Osteoblast (primary cell): ENCODE results near the gene PRKAG2. TPM values are rescaled to one million over a fixed set of nuclear protein-coding genes. Genes with fewer than 3 reads are reported as not detected.

Source experiments
- DNase-seq: peaks from one replicate; pipeline ENCODE4 v3.0.0; 2011; ENCODE audit warnings: low spot score, mixed read lengths; ENCODE audit not compliant: insufficient read length; ENCODE audit errors: missing footprints
- H2AFZ ChIP-seq: 2 replicates; pipeline ENCODE4 v1.6.0; 2011; ENCODE audit warnings: mild to moderate bottlenecking, low read length
- H3K27ac ChIP-seq: 2 replicates; pipeline ENCODE4 v1.5.1; 2011; ENCODE audit warnings: mild to moderate bottlenecking, low read depth, low read length, moderate library complexity
- H3K27me3 ChIP-seq: 2 replicates; pipeline ENCODE4 v1.6.0; 2012; ENCODE audit warnings: mild to moderate bottlenecking, control low read depth, inconsistent platforms, low read length, moderate library complexity; ENCODE audit not compliant: insufficient read depth
- H3K36me3 ChIP-seq: 2 replicates; pipeline ENCODE4 v1.5.1; 2011; ENCODE audit warnings: mild to moderate bottlenecking, low read length, control low read depth, moderate library complexity; ENCODE audit not compliant: insufficient read depth
- H3K4me1 ChIP-seq: 2 replicates; pipeline ENCODE4 v1.5.1; 2011; ENCODE audit warnings: mild to moderate bottlenecking, low read length, control low read depth, moderate library complexity; ENCODE audit not compliant: insufficient read depth
- H3K4me2 ChIP-seq: 2 replicates; pipeline ENCODE4 v1.6.0; 2011; ENCODE audit warnings: mild to moderate bottlenecking, low read length; ENCODE audit not compliant: insufficient read depth
- H3K4me3 ChIP-seq: fragments of 200-600 bp; sonication (generic); 3 replicates; pipeline ENCODE4 v1.5.1; 2012; ENCODE audit warnings: mild to moderate bottlenecking, low read length, inconsistent platforms; ENCODE audit not compliant: insufficient read depth
- H3K79me2 ChIP-seq: 2 replicates; pipeline ENCODE4 v1.6.0; 2012; ENCODE audit warnings: mild to moderate bottlenecking, low read length, control low read depth, inconsistent platforms; ENCODE audit not compliant: insufficient read depth
- H3K9me3 ChIP-seq: 2 replicates; pipeline ENCODE4 v1.5.1; 2011; ENCODE audit warnings: low read depth, low read length, control low read depth
- H4K20me1 ChIP-seq: 2 replicates; pipeline ENCODE4 v1.6.0; 2012; ENCODE audit warnings: mild to moderate bottlenecking, low read length, control low read depth; ENCODE audit not compliant: insufficient read depth
- total RNA-seq: library from RNA; depleted of rRNA; stranded (reverse); fragments of >200 nt; gene quantifications from 2 replicates; pipeline ENCODE4 v1.2.3, GENCODE V29; 2012
- TF ChIP-seq, protein P1 (sequence below): IDR thresholded peaks from 2 replicates; pipeline ENCODE4 v1.5.1; 2011; ENCODE audit warnings: mild to moderate bottlenecking, low read depth, low read length, moderate library complexity; ENCODE audit errors: extremely low read depth

PRKAG2 gene
- total RNA-seq, 1 donor, result 20.6 TPM

DNA sequence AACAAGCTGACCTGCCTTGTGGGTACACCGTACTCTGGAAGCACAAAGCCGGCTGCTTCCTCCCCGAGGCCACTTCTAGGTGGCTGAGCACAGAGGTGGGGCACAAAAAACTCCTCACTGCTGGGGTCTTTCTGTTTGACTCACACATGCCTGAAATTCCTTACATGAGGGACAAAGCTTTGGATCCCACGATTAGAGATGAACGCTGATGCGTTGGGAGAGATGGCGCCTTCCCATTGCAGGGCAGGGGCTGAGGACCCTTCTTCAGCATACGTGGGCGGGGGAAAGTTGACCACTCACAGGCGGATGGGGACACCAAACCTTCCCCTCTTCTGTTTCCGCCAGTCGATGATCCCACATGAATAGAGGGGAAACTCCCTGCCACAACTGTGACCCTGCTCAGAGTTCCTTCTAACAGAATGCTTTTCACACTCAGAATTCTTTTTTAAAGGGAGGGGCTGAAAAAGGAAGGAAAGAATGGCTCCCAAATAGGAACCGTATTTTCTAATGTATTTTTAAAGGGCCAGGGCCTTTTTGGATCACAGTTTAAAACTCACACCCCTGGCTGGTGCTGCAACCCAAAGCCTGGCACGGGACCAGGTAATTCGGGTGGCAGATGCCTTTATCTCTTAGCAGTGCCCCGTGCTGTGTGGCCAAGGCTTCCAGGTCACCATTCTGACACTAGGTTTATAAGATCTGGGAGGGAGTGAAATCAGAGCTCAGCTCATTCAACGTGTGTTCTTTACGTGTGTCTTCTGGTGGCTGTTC is 134.0 kb downstream of the PRKAG2 start:
- H3K79me2 ChIP-seq, result no peaks in the 10 kb centered on the region
- no peak overlapping the region for H3K4me2 ChIP-seq
- H3K27me3 ChIP-seq, result no peaks in the 10 kb centered on the region
- H3K4me1 ChIP-seq, result peaks cover 40% of the 10 kb centered on the region
- no peak for DNase-seq
- TF ChIP-seq, protein P1, sequence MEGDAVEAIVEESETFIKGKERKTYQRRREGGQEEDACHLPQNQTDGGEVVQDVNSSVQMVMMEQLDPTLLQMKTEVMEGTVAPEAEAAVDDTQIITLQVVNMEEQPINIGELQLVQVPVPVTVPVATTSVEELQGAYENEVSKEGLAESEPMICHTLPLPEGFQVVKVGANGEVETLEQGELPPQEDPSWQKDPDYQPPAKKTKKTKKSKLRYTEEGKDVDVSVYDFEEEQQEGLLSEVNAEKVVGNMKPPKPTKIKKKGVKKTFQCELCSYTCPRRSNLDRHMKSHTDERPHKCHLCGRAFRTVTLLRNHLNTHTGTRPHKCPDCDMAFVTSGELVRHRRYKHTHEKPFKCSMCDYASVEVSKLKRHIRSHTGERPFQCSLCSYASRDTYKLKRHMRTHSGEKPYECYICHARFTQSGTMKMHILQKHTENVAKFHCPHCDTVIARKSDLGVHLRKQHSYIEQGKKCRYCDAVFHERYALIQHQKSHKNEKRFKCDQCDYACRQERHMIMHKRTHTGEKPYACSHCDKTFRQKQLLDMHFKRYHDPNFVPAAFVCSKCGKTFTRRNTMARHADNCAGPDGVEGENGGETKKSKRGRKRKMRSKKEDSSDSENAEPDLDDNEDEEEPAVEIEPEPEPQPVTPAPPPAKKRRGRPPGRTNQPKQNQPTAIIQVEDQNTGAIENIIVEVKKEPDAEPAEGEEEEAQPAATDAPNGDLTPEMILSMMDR, result no peak
- H3K27ac ChIP-seq, result no peak overlapping the region
- H4K20me1 ChIP-seq, result no peaks in the 10 kb centered on the region
- H2AFZ ChIP-seq, result no peak overlapping the region
- H3K9me3 ChIP-seq, result no peaks in the 10 kb centered on the region
- no peaks in the 10 kb centered on the region for H3K36me3 ChIP-seq
- H3K4me3 ChIP-seq, result no peak overlapping the region

DNA sequence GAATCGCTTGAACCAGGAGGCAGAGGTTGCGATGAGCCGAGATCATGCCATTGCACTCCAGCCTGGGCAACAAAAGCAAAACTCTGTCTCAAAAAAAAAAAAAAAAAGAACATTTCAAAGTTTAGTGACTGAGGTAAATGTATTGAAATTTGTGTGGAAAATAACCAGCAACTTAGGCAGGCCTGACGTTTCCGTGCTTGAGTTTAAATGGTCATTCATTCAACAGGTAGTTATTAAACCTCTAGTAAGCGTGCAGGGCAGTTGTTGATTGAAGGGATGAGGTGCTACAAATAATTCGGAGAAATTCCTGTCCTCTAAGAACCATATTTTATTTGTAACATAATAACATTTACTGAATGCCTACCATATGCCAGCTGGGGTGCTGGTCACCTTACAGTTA is 135.3 kb downstream of the PRKAG2 start:
- Histone ChIP-seq H3K4me1 (peaks cover 39% of the 10 kb centered on the region), H3K27me3 (no peaks in the 10 kb centered on the region), H3K27ac (no peak overlapping the region), H3K79me2 (no peaks in the 10 kb centered on the region), H2AFZ (no peak overlapping the region), H4K20me1 (no peaks in the 10 kb centered on the region), H3K9me3 (no peaks in the 10 kb centered on the region), H3K4me3 (no peak overlapping the region), H3K36me3 (no peaks in the 10 kb centered on the region), H3K4me2 (no peak overlapping the region)
- DNase-seq, result peak; percentile 54
- TF ChIP-seq, protein P1, result no peak

DNA sequence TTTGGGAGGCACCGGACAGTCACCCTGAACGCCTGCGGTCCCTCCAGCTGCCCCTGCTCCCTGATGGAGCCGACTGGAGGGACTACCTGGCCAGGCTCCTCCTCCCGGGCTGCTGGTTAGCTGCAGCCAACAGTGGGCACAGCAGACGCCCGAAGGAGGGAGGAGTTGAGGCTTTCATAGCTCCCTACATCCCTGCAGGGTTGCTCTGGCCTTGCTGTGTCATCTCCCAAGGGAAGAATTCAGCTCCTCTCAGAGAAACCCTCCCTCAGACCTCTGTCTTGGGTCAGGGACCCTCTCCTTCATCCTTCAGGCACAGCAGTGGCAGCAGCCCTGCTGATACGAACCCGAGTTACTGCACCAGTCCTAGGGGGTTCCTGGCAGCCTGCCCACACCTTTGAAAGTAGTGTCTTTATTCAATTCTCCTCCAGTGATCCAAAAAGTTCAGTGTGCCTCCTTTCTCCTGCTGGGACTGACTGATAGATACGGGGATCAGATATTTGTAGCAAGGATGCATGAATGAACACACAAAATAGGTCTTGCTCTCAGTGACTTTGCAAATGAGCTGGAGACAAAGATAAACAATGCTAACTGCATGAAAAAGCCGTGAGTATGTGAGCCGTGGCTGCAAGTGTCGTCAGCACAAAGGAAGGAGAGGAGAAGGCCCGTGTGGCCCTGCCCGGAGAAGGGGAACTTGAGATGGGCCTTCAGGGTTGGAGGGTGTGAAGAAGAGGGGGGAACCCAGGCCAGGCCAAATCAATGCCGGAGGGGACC is 136.6 kb downstream of the PRKAG2 start:
- Histone ChIP-seq H3K4me2 (no peak overlapping the region), H3K79me2 (no peaks in the 10 kb centered on the region), H2AFZ (peak overlapping the region; percentile 18), H3K36me3 (no peaks in the 10 kb centered on the region), H3K9me3 (no peaks in the 10 kb centered on the region), H3K4me3 (no peak overlapping the region), H4K20me1 (no peaks in the 10 kb centered on the region), H3K4me1 (peaks cover 38% of the 10 kb centered on the region), H3K27me3 (no peaks in the 10 kb centered on the region), H3K27ac (no peak overlapping the region)
- DNase-seq, result peak; percentile 91
- TF ChIP-seq, protein P1, result no peak

DNA sequence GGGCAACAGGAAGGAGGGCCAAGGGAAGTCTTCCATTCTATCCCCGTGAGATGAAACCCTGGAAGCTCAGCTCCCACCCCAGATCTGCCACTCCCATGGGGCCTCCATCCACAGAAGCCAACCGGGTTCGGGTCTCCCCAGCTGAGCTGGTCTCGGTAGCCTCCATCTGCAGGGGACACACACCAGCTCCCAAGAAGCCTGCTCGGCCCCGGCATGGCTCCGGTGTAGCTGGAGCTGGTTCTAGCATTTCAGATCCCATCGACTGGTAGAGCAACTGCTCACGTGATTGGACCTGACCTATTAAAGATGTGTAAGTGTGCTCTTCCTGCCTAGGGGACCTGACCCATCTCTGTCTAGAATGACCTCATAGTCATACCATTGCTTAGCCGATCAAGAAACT is 138.0 kb downstream of the PRKAG2 start:
- DNase-seq, result no peak
- Histone ChIP-seq H3K36me3 (no peaks in the 10 kb centered on the region), H3K4me3 (no peak overlapping the region), H3K4me2 (no peak overlapping the region), H3K27me3 (no peaks in the 10 kb centered on the region), H4K20me1 (no peaks in the 10 kb centered on the region), H3K4me1 (peaks cover 28% of the 10 kb centered on the region), H2AFZ (no peak overlapping the region), H3K79me2 (no peaks in the 10 kb centered on the region), H3K9me3 (no peaks in the 10 kb centered on the region), H3K27ac (no peak overlapping the region)
- TF ChIP-seq, protein P1, result no peak
